ENCODE results near the gene TMEM8B. TPM values are rescaled to one million over a fixed set of nuclear protein-coding genes. Genes with fewer than 3 reads are reported as not detected.

The TMEM8B gene
- total and polyA plus RNA-seq, 8 donors = 4.9 to 17.2 (median 7.5) TPM

DNA sequence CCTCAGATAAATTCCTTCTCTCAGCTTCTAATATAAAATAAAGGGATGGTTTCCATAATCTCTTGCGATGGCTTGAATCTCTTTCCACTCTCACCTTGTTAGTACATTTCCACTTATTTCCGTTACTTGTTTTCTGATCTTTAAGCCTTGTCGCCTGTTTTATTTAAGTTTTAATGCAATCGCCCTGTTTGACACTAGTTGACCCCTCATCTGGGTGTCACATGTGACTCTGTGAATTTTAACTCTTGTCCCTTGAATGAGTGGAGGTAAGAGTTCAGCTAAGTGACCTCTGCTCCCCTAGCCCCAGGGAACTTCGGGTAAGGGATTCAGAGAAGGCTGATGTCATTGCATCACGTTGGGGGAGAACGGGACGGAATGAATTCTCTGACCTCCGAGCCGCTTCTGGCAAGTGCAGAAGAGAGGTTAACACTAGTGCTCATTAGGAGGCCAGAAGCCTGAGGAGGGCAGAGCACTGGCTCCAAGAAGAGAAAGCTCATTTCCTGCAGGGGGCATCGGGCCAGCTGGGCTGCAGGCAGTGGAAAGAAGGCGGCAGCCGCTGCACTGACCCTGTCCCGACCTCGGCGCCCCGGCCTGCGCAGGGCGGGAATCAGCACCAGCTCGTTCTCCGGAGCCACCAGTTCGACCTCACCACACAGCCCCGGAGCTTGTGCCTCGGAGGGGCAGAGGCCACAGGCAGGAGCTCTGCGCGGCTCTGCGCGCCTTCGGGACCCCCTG, 14.8 kb upstream of the TMEM8B start:
- H3K27me3 ChIP-seq = no peaks in the 10 kb centered on the region
- intact Hi-C loops (cut with DNase I) = loop anchor here in 1 of 3 donors (10.0 kb wide), 1 partner anchor 59 kb away; the partner anchor contains the start of gene MSMP
- WGBS, 2 donors = 4 to 6% methylated on average over 29 of the region's 29 CpGs
- H3K4me3 ChIP-seq = peak overlapping the region; percentile 39 to 97 (median 84)
- TF ChIP-seq CTCF (IDR thresholded peaks at IDR 0.05) = no peak
- DNase-seq (peak; percentile 59 to 85 (median 74)), ATAC-seq (peak; percentile 33 to 62 (median 46)), FAIRE-seq (no peak)
- peak overlapping the region; percentile 92 to 100 (median 97) for H3K27ac ChIP-seq
- no peaks in the 10 kb centered on the region for H3K9me3 ChIP-seq
- H3K36me3 ChIP-seq = no peaks in the 10 kb centered on the region
- H3K4me1 ChIP-seq = peaks cover 0 to 20% (median 9%) of the 10 kb centered on the region in 3 donors

DNA sequence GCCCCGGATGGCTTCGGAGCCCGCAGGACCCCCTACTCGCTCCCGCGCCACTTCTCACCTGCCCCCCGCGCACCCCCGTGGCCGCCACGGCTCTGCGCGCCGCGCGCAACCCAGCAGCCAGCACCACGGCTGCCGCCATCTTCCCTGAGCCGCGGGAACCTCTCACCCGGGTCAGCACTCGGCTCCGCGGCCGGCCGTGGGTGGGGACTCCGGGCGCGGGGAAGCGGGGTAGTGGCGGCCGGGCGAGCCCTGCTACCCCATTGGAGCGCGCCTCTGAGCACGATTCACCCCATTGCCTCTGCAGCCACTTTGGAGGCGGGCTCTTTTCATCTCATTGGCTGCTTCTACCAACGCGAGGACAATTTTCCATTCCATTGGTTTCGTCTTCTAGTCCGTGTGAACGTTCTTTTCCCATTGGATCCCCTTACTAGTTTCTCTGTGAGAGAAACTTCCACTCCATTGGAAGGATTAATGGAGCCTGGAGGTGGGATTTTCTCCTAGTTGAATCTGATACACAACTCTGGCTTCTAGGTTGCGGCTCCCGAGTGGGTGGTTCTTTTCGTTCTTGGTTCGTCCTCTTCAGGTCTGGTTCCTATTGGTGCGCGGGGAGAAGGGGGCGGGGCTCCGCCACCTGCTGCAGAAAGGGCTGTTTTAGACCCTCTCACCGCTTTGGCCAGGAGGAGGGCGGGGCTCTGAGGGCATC, 14.0 kb upstream of the TMEM8B start, which contains the start of gene HINT2:
HINT2 (minus strand) TSS at position 202 of the 703 bp plus-strand sequence; CDS start at position 139, 63 bp downstream.
- H3K4me1 ChIP-seq = peaks cover 0 to 20% (median 9%) of the 10 kb centered on the region in 3 donors
- no peaks in the 10 kb centered on the region for H3K36me3 ChIP-seq
- peak within 1 kb of the TSS; percentile 92 to 100 (median 97) for H3K27ac ChIP-seq
- intact Hi-C loops (cut with DNase I) = loop anchor here in 1 of 3 donors (10.0 kb wide), 1 partner anchor 60 kb away; the partner anchor contains the start of gene MSMP
- H3K9me3 ChIP-seq = no peaks in the 10 kb centered on the region
- H3K4me3 ChIP-seq = peak within 1 kb of the TSS; percentile 39 to 97 (median 84)
- no peaks in the 10 kb centered on the region for H3K27me3 ChIP-seq
- WGBS, 2 donors = 0 to 1% methylated on average over 29 to 52 of the region's 52 CpGs
- ATAC-seq (peak; percentile 87 to 94 (median 88)), FAIRE-seq (peak; percentile 97), DNase-seq (peak; percentile 94 to 98 (median 96))
- TF ChIP-seq CTCF (IDR thresholded peaks at IDR 0.05) = no peak

DNA sequence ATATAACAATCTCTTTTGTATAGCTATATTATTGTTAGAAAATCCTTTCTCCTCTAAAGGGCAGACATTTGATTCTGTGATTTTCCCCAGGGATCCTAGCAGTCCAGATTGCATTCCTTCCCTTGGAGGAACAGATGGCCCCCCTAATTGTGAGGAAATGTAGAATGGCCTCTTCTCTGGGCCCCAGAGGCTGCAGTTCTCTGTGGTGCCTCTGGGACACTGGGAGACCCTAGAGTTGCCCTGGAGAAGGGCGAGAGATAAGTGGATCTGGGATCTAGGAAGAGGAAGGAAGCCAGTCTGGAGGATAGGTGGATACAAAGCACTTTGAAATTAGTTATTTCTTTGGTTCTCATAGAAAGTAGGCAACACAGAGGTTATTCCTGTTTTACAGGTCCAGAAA, 12.3 kb upstream of the TMEM8B start:
- DNase-seq (no peak), FAIRE-seq (no peak), ATAC-seq (no peak)
- H3K36me3 ChIP-seq = no peaks in the 10 kb centered on the region
- H3K4me1 ChIP-seq = peaks cover 0 to 16% (median 9%) of the 10 kb centered on the region in 3 donors
- TF ChIP-seq CTCF (IDR thresholded peaks at IDR 0.05) = no peak
- no peaks in the 10 kb centered on the region for H3K27me3 ChIP-seq
- whole genome bisulfite sequencing, 2 donors = 75 to 81% methylated on average over 1 of the region's 1 CpG
- intact Hi-C loops (cut with DNase I) = loop anchor here in 1 of 3 donors (10.0 kb wide), 1 partner anchor 62 kb away; the partner anchor contains the start of gene MSMP
- H3K4me3 ChIP-seq = no peak overlapping the region
- no peak overlapping the region for H3K27ac ChIP-seq
- H3K9me3 ChIP-seq = no peaks in the 10 kb centered on the region

DNA sequence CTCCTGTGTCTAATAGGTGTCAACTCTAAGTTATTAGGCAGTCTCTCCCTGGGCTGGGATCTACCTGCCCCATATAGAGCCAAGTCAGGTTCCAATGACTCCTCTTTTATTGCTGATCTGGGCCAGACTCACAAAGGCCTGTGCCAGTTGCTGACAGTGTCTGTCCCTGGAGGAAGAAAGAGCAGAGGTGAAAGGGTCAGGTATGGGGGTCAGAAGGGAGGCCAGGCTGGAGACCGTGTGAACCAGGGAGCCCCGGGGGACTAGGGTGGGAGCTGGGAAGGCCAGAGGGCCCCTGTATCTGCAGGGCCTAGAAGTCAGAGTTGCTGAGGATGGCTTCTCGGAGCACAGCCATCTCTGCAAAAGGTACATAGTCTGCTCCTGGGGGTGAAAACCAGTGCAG, 10.7 kb upstream of the TMEM8B start:
- WGBS, 2 donors = 81 to 91% methylated on average over 3 of the region's 3 CpGs
- DNase-seq (no peak), FAIRE-seq (no peak), ATAC-seq (no peak)
- no peaks in the 10 kb centered on the region for H3K9me3 ChIP-seq
- H3K36me3 ChIP-seq = no peaks in the 10 kb centered on the region
- H3K27me3 ChIP-seq = no peaks in the 10 kb centered on the region
- intact Hi-C loops (cut with DNase I) = loop anchor here in 1 of 3 donors (10.0 kb wide), 1 partner anchor 64 kb away; the partner anchor contains the start of gene MSMP
- TF ChIP-seq CTCF (IDR thresholded peaks at IDR 0.05) = no peak
- H3K4me3 ChIP-seq = no peak overlapping the region
- no peak overlapping the region for H3K27ac ChIP-seq
- peaks cover 0 to 10% (median 9%) of the 10 kb centered on the region in 3 donors for H3K4me1 ChIP-seq

Measured in pancreas (tissue), 10 donors.